Keratinocyte (primary cell): Measurements from ENCODE around the gene DNAH11.

Source experiments
- CTCF ChIP-seq, 3 experiments: IDR thresholded peaks in 1 of 3; conservative IDR thresholded peaks in 1 of 3; optimal IDR thresholded peaks in 1 of 3; 2 replicates in 2 of 3; 3 replicates in 1 of 3; pipeline versions ENCODE3 to v1.5.1; 2011; ENCODE audit warnings: low read length in 3 of 3, mild to moderate bottlenecking in 3 of 3, moderate library complexity in 2 of 3, control low read depth in 1 of 3, inconsistent platforms in 1 of 3; ENCODE audit not compliant: insufficient read depth in 2 of 3; ENCODE audit errors: extremely low read depth in 1 of 3
- EZH2 ChIP-seq: IDR thresholded peaks from one replicate; pipeline ENCODE4 v1.6.1; 2012; ENCODE audit warnings: inconsistent platforms, mild to moderate bottlenecking, low read length, moderate library complexity

GRCh38 chr7:21618706-21619105 lies 75.9 kb downstream of the DNAH11 start:
- TF ChIP-seq CTCF (optimal IDR thresholded peaks at IDR 0.05 in 1 of 3, IDR thresholded peaks at IDR 0.05 in 1 of 3, conservative IDR thresholded peaks at IDR 0.05 in 1 of 3; ENCODE audit: extremely low read depth in 1 of 3, insufficient read depth in 2 of 3, low read length in 3 of 3) (no peak), EZH2 (no peak)
